ENCODE data around the gene CAMTA1.

The CAMTA1 gene

DNA sequence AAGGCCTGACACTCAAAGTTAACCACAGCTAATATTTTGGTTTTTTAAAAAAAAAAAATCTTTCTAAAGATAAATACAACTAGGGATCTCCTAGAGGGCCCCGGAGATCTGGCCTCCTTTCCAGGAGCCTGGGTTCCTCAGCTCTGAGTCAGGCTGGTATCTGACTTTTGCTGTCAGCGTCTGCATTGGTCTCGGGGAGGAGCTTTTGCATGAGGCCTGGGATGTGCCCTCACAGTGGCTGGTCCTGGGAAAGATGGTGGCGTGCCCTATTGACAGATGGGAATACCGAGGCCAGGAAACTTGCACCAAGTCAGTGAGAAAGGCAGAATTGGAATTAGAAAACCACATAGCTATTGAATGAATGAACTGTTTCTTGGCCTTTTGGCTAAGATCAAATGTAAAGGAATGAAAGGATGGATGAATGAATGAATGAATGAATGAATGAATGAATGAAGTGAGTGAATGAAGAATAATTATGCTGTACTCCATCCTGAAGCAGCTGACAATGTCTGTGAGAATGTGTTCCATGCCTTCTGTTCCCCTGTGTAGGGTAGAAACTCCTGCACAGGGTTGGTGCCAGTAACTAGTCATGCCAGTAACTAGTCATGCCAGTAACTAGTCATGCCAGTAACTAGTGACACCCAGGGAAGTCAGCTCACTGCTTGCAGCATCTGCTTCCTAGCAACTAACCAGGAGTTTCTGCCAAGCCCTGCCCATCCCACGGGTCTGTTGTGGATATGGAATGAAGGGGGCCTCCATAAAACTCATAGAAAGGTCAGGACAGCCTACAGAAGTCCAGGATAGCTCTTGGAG, 743.3 kb downstream of the CAMTA1 start:
- Histone ChIP-seq H3K9ac (ENCODE audit: low read length) (no peak overlapping the region), H3K4me1 (ENCODE audit: insufficient read depth, low read length) (no peaks in the 10 kb centered on the region), H3K27me3 (ENCODE audit: control insufficient read depth in 1 of 2, insufficient read depth in 2 of 2, low read length in 2 of 2) (no peaks in the 10 kb centered on the region), H3K9me3 (ENCODE audit: low read length) (no peaks in the 10 kb centered on the region), H3K4me3 (ENCODE audit: low read depth in 1 of 2, low read length in 2 of 2) (no peak overlapping the region), H3K27ac (ENCODE audit: low read depth, low read length) (no peak overlapping the region), H3K36me3 (ENCODE audit: insufficient read depth, low read length) (no peaks in the 10 kb centered on the region)

DNA sequence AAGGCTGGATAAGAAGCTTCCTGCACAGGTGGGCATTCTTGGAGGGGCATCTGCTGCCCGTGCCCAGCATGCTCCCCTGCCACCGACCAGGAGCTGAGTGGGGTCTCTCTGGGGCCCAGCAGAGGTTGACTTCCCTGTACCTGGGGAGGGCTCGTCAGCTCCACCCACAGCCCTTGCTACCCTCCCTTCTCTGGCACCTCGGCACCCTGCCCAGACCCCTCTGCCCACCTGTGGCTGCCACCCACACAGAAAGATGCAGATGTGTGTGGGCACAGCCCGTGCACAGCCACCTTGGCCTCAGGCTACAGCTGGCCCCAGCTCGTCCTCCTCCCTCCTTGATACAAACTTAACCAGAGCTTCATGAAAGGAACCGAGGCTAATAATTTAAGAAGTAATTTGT, 744.7 kb downstream of the CAMTA1 start:
- Histone ChIP-seq H3K36me3 (ENCODE audit: insufficient read depth, low read length) (no peaks in the 10 kb centered on the region), H3K9me3 (ENCODE audit: low read length) (no peaks in the 10 kb centered on the region), H3K4me1 (ENCODE audit: insufficient read depth, low read length) (peaks cover 7% of the 10 kb centered on the region)

GRCh38 chr1:7531562-7532340, 746.5 kb downstream of the CAMTA1 start:
- Histone ChIP-seq H3K9me3 (ENCODE audit: low read length) (no peaks in the 10 kb centered on the region), H3K36me3 (ENCODE audit: insufficient read depth, low read length) (no peaks in the 10 kb centered on the region), H3K27ac (ENCODE audit: low read depth, low read length) (no peak overlapping the region), H3K27me3 (ENCODE audit: control insufficient read depth in 1 of 2, insufficient read depth in 2 of 2, low read length in 2 of 2) (no peaks in the 10 kb centered on the region), H3K4me1 (ENCODE audit: insufficient read depth, low read length) (peaks cover 7% of the 10 kb centered on the region), H3K9ac (ENCODE audit: low read length) (no peak overlapping the region), H3K4me3 (ENCODE audit: low read depth in 1 of 2, low read length in 2 of 2) (no peak overlapping the region)

More for the DNA sequence above, 744.7 kb downstream of the CAMTA1 start:
- H3K9ac ChIP-seq (ENCODE audit: low read length): no peak overlapping the region
- no peaks in the 10 kb centered on the region for H3K27me3 ChIP-seq (ENCODE audit: control insufficient read depth in 1 of 2, insufficient read depth in 2 of 2, low read length in 2 of 2)
- H3K27ac ChIP-seq (ENCODE audit: low read depth, low read length): no peak overlapping the region
- no peak overlapping the region for H3K4me3 ChIP-seq (ENCODE audit: low read depth in 1 of 2, low read length in 2 of 2)

- Histone ChIP-seq H3K9me3 (ENCODE audit: low read length) (no peaks in the 10 kb centered on the region), H3K27ac (ENCODE audit: low read depth, low read length) (no peak overlapping the region), H3K36me3 (ENCODE audit: insufficient read depth, low read length) (no peaks in the 10 kb centered on the region), H3K4me3 (ENCODE audit: low read depth in 1 of 2, low read length in 2 of 2) (no peak overlapping the region), H3K27me3 (ENCODE audit: control insufficient read depth in 1 of 2, insufficient read depth in 2 of 2, low read length in 2 of 2) (no peaks in the 10 kb centered on the region), H3K9ac (ENCODE audit: low read length) (no peak overlapping the region), H3K4me1 (ENCODE audit: insufficient read depth, low read length) (peaks cover 7% of the 10 kb centered on the region)
Observed at GRCh38 chr1:7533006-7533405, 747.8 kb downstream of the CAMTA1 start.

DNA sequence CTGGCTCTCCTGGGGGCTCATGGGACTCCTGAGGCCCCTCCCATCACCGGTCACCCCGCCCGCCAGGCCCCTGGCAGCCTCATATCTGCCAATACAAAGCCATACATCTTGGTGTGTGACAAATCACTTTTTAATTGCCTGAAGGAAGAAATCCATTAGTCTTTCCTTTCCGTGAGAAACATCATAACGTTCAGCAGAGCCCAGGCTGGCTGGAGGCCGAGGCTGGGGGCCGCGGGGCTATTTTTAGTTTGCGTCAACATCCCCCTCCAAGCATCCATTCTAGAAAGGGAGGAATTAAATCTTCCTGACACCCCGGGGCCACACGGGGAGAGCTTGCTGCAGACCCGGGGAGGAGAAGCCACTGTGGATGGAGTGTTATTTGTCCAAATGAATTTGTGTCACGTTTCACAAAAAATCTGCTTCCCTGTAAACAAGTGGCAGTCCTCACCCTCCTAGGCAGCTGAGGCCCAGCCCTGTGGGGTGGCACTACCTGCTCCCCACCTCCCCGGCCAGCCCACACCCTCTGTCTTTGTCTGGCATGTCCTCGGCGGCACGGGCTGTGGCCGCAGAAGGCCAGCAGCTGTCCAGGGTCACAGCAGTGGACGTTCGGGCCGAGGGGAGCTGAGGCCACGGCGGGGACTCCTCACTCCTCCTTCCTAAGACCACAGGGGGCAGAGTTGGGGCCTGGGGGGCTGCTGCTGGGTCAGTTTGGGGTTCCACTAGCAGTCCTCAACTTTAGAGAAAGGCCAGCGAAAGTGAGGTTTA, 749.0 kb downstream of the CAMTA1 start:
- no peaks in the 10 kb centered on the region for H3K9me3 ChIP-seq (ENCODE audit: low read length)
- no peak overlapping the region for H3K4me3 ChIP-seq (ENCODE audit: low read depth in 1 of 2, low read length in 2 of 2)
- peaks cover 7% of the 10 kb centered on the region for H3K4me1 ChIP-seq (ENCODE audit: insufficient read depth, low read length)
- H3K9ac ChIP-seq (ENCODE audit: low read length): no peak overlapping the region
- H3K36me3 ChIP-seq (ENCODE audit: insufficient read depth, low read length): no peaks in the 10 kb centered on the region
- H3K27ac ChIP-seq (ENCODE audit: low read depth, low read length): no peak overlapping the region
- H3K27me3 ChIP-seq (ENCODE audit: control insufficient read depth in 1 of 2, insufficient read depth in 2 of 2, low read length in 2 of 2): no peaks in the 10 kb centered on the region

DNA sequence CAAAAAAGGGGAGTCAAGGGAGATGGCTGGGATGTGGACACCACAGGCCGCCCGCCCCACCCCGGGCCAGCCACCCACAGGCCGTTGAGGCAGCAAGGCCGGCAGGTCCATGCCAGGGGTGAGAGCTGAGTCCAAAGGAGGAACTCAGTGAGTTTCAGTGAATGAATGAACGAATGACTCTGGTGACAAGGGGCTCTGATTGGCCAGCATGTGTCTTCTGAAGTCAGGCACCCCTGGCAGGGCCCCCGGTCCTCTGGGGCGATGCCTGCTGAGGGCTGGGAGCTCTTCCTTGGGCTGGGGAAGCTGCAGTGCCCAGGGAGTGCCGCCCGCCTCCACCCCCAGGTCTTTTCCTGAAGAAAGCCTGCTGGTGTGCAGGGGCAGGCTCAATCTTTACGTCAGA, 749.8 kb downstream of the CAMTA1 start:
- Histone ChIP-seq H3K4me3 (ENCODE audit: low read depth in 1 of 2, low read length in 2 of 2) (no peak overlapping the region), H3K9me3 (ENCODE audit: low read length) (no peaks in the 10 kb centered on the region), H3K9ac (ENCODE audit: low read length) (no peak overlapping the region), H3K36me3 (ENCODE audit: insufficient read depth, low read length) (no peaks in the 10 kb centered on the region), H3K27ac (ENCODE audit: low read depth, low read length) (no peak overlapping the region), H3K4me1 (ENCODE audit: insufficient read depth, low read length) (peaks cover 7% of the 10 kb centered on the region), H3K27me3 (ENCODE audit: control insufficient read depth in 1 of 2, insufficient read depth in 2 of 2, low read length in 2 of 2) (no peaks in the 10 kb centered on the region)

DNA sequence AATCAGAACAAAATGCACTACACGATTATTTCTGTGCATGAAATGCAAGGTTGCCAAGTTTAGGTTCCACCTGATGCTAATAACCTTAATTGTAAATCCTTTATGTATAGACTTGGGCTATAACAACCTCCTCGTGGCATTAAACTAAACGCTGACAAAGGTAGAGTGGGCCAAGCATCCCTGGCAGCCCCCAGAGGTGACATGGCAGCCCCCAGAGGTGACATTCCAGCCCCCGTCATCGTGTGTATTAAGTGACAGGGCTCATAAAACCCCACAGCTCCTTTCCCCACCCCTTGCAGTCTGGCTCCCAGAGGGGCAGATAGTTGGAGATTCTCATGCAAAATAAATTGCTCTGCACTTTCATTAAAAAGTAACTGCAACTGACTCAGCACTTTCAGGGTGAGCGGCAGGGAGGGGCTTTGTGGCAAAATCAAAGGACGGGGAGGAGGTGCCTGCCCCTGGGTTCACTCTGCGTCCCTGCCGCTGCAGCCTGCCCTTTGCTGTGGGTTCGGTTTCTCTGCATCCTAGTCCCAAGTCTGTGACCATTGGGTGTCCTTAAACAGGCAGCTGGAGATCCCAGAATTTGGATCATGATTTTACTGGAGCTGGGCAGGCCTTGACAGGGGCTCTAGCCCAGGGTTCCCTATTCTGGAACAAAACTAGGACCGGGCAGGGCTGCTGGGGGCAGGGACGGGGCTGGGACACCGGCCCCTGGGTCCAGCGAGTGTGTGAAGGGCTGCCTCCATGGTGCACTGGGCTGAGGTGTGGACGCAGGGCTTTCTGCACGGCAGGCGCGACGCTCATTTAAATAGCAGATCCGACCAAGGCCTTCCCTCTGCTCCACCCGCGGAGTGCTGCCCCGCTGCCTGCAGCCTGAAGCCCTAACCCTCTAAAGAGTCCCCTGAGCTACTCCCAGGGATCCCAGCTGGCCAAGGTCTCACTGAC, 751.0 kb downstream of the CAMTA1 start:
- Histone ChIP-seq H3K4me1 (ENCODE audit: insufficient read depth, low read length) (peaks cover 7% of the 10 kb centered on the region), H3K9me3 (ENCODE audit: low read length) (no peaks in the 10 kb centered on the region), H3K27ac (ENCODE audit: low read depth, low read length) (no peak overlapping the region), H3K4me3 (ENCODE audit: low read depth in 1 of 2, low read length in 2 of 2) (no peak overlapping the region), H3K36me3 (ENCODE audit: insufficient read depth, low read length) (no peaks in the 10 kb centered on the region), H3K27me3 (ENCODE audit: control insufficient read depth in 1 of 2, insufficient read depth in 2 of 2, low read length in 2 of 2) (no peaks in the 10 kb centered on the region), H3K9ac (ENCODE audit: low read length) (no peak overlapping the region)

- Histone ChIP-seq H3K9me3 (ENCODE audit: low read length) (no peaks in the 10 kb centered on the region), H3K27ac (ENCODE audit: low read depth, low read length) (no peak overlapping the region)
Observed at GRCh38 chr1:7536891-7537591, 751.8 kb downstream of the CAMTA1 start.

DNA sequence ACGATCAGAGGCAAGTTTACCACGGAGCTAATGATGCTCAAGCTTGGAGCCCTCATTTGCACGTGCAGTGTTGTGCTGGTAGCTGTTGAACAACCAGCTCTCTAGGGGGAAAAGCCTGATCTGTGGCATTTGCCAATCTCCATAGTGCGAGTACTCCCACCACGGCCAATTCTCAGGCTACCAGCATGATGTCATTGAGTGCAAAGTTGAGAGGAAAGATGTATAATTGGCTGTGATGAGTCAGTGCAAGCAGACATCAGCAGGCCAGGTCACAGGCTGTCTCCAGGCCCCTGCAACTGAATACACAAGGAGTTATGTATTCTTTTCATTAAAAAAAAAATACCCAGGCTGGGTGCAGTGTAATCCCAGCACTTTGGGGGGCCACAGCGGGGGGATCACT, 752.8 kb downstream of the CAMTA1 start:
- Histone ChIP-seq H3K4me3 (ENCODE audit: low read depth in 1 of 2, low read length in 2 of 2) (no peak overlapping the region), H3K27me3 (ENCODE audit: control insufficient read depth in 1 of 2, insufficient read depth in 2 of 2, low read length in 2 of 2) (no peaks in the 10 kb centered on the region), H3K4me1 (ENCODE audit: insufficient read depth, low read length) (peaks cover 7% of the 10 kb centered on the region), H3K27ac (ENCODE audit: low read depth, low read length) (no peak overlapping the region), H3K9ac (ENCODE audit: low read length) (no peak overlapping the region), H3K9me3 (ENCODE audit: low read length) (no peaks in the 10 kb centered on the region), H3K36me3 (ENCODE audit: insufficient read depth, low read length) (no peaks in the 10 kb centered on the region)

More at GRCh38 chr1:7536891-7537591, 751.8 kb downstream of the CAMTA1 start:
- Histone ChIP-seq H3K36me3 (ENCODE audit: insufficient read depth, low read length) (no peaks in the 10 kb centered on the region), H3K27me3 (ENCODE audit: control insufficient read depth in 1 of 2, insufficient read depth in 2 of 2, low read length in 2 of 2) (no peaks in the 10 kb centered on the region), H3K4me3 (ENCODE audit: low read depth in 1 of 2, low read length in 2 of 2) (no peak overlapping the region), H3K4me1 (ENCODE audit: insufficient read depth, low read length) (peaks cover 7% of the 10 kb centered on the region), H3K9ac (ENCODE audit: low read length) (no peak overlapping the region)

All from muscle layer of colon (tissue), 2 donors.